ENCODE data around the gene FGFRL1.

Gene FGFRL1

DNA sequence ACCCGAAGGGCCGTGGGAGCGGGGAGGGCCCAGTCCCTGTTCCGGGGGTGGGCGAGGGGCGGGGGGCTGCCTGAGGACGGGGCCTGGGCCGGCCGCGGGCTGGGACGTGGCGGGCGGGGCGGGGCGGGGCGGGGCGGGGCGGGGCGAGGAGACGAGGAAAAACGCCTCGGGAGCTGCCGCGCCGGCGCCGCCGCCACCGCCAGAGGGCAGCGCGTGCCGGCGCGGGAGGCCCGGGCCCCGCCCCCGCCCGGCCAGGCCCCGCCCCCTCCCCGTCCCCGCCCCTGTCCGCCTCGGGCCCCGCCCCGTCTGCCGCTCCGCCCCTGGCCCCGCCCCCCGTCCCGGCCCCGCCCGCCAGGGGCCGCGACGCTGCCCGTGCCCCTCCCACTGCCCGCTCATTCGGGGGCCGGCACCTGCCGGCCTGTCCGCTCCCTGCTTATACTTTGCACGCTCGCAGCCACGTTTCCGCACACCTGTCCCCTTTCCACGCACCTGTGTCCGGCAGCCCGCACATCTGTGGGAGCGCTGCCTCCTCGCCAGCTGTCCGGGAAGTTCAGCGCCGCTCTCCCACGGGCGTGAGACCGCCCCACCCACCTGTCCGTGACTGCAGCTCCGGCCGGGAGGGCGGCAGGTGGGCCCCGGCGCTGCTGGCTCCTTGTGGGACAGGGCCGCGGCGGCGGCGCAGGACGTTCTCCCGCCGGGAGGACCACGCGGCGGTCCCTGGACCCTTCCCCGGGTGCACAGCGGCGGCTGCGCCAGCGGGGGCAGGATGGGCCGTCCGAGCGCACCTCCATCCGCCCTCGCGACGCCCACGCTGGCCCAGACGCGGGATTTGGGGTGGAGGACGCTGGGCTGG, 1.7 kb upstream of the FGFRL1 start:
- DNase-seq: no peak

DNA sequence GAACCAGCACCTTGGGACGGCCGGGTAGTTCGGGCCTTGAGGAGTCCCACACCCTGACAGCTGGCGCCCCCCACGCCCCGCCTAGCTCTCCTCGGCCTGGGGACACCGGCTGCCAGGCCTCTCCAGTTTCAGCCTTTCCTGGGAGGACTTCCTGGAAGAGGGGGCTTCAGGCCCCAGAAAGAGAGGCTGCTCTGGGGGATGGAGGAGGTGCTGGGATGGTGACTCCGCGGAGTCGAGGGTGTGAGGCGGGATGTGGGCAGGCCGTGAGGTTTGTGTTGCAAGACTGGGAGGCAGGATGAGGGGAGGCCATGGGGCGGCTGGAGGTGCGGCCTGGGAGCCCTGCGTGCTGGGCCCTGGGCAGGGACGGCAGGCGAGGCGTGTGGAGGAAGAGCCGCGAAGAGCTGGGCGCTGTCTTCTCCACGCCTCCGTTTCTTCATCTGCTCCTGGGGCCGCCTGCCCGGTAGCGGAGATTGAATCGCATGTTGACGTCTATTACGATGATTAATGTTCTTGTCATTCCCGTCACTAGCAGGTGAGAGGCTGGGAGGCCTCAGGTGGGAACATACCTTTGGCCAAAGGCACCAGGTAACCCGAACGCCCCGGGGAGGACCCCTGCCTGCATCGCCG, 918 bp upstream of the FGFRL1 start:
- DNase-seq: no peak

DNA sequence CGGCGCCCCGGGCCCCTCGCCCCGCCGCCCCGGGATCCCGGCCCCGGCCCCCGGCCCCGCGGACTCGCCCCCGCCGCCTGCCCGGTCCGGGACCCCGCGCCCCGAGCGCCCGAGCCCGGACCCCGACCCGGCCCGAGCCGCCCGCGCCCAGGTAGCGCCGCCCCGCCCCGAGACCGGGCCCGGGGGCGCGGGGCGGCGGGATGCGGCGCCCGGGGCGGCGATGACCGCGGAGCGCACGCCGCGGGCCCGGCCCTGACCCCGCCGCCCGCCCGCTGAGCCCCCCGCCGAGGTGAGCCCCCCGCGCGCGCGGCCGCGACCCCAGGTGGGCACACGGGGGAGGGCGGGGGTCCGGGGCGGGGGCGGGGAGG, 224 bp downstream of the FGFRL1 start:
- no peak for DNase-seq

DNA sequence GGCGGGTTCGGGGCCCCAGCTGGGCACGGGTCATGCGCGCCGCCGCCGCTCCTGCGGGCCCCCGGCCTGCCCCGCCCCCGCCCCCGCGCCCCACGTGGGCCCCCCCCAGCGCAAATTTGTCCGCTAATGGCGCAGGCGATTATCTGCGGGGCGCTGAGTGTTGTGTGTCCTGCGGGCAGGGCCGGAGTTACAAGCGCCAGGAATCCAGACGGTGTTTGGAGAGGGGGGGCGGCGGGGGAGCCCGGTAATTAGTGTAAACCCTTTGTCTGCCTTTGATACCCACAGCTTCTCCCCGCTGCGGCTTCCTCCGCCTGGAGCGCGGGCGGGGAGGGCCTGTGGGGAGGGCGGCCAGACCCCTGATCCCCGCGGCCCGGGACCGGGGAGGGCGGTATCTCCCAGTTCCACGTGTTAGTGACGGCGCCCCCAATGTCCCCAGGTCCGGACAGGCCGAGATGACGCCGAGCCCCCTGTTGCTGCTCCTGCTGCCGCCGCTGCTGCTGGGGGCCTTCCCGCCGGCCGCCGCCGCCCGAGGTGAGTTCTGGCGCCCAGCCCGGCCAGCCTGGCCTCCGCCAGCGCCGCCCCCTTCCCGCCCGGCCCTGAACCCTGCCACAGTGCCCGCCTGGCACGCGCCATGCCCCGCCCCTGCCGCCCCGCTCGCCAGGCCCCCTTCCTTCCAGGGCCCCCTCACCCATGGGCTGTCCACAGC, 761 bp downstream of the FGFRL1 start:
- DNase-seq: no peak

DNA sequence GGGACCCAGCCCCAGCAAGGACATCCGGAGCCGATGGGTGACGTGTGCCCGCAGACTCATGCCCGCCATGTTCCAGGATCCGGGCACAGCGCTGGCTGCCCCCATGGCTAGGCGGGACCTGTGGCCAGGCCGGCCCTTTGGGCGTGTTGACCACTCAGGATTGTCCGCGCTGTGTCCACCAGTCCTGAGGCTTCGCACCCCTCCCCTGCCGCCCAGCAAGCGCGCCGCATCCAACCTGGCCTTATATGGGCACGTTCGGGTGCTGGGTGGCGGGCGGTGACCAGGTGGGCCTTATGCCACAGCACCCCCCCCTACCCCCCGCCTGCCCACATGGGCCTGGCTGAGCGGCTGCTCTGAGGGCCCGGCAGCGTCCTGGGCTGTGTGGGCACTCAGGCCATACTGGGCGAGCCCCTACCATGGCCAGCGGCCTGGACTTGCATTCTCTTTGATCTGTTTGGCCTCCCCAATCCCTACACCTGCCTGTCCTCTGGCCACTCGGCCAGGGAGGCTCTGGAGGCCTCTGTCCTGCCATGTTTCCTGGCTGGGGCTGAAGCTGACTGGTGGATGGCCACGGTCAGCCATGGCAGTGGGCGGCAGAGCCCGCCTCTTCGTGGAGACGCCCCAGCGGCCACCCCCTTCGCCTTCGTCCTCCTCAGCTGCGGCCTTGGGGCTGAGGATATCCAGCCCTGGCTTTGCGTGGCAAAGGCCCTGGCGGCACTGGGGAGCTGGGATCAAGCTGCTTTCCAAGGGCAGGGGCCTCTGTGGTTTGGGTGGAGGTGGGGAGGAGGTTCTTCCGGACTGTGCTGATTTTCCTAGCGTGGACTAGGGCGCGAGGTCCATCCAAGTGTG, 2.0 kb downstream of the FGFRL1 start:
- no peak for DNase-seq

DNA sequence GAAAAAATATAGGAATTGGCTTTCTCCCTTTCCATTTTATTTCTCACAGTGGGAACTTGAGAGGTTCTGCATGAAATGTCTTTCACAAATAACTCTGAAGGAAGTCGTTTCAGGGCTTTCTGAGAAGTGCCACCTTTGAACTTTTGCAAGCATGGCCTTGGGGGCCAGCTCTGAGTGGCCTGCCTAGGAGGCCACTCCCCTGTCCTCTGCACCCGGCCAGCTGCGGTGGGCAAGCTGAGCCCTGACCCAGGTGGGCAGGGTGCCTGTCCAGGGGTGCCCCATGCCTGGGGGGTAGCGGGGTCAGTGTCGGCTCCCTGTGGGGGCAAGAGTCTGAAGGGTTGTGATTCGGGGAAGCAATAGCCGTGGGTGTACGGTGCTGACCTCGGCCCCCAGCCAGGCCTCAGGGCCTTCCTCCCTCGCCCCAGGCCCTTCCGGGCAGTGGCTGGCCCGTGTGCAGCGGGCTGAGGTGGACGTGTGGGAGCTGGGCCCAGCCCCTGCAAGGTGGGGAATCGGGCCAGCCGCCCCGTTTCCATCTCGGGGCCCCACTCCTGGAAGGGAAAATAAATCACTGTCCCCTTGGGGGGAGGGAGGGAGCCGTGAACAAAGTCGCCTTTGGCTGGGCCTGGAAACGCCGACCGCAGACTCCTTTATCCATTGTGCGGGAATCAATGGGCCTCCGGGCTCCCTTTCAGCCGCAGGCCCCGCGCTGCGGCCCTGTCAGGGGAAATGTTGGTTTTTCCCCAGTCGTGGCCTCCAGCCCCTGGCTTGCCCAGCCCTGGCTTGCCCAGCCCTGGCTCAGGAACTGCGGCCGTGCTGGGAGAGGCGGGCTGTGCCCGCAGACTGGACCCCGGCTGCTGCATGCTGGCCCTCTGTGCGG, 3.1 kb downstream of the FGFRL1 start:
- DNase-seq: no peak

DNA sequence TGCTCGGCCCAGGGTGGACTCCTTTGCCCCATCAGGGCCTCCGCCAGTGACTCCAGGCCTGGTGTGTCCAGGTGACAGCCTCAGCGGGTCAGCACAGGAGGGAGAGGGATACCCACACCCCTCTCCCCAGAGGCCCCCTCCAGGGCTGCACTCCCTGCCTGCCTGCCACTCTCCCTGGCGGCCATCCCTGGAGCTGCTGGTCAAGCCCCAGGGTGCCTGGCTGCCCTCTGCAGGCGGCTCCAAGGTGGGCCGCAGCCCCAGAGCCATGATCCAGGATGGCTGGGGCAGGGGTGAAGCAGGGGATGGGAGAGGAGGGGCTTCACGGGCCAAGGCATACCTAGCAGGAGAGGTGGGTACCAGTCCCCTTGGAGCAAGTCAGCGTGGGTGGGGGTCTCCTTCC, 3.8 kb downstream of the FGFRL1 start:
- no peak for DNase-seq

DNA sequence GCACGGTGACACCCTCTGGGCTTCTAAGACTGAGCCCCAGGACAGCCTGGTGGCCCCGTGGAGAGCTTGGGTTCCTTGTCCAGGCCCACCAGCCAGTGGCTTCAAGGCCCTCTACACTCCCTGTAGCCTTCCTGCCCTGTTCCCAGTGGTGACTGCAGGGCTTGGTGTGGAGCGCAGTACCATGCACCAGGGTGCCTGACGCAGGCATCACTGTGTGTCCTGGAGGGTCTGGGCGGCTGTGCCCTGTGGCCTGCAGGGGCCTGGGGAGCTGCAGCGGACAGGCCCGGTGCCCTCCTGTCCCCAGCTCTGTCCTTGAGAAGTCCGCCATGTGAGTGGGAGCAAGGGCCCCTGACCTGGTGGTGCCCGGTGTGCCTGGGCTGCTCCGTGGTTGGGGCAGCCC, 4.3 kb downstream of the FGFRL1 start:
- DNase-seq: no peak

DNA sequence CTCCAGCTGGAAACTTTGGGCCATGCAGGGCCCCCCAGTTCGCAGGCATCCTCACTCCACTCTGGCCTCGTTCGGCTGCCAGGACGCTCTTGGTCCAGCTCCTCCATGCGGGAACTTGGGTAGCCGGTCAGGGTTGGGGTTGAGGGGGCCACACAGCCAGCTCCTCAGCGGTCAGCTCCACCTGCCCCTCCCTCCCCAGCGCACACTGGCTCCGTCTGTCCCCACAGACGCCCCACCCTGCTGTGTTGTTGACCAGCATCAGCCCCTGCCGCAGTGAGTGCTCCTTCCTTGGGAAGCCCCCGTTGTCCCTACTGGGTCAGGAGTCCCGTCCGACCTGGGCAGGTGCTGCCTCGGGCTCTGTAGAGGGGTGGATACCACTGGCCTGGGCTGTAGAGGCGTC, 5.8 kb downstream of the FGFRL1 start:
- no peak for DNase-seq

DNA sequence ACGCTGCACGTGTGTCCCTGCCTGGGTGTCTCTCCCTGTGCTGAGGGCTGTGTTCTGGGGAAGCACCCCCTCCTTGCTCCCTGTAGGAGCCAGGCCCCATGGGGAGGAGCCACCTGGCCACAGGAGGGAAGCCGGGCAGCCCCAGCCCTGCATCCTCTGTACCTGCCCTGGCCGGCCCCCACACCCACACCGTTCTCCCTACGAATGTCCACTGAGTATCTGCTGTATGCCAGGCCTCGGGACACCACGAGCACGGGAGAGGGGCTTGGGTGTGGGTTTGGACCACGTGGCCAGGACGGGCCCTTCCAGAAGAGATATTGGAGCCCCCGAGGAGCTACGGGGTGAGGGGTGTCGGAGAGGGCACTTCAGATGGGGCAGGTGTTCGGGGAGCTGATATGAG, 6.3 kb downstream of the FGFRL1 start:
- no peak for DNase-seq

DNA sequence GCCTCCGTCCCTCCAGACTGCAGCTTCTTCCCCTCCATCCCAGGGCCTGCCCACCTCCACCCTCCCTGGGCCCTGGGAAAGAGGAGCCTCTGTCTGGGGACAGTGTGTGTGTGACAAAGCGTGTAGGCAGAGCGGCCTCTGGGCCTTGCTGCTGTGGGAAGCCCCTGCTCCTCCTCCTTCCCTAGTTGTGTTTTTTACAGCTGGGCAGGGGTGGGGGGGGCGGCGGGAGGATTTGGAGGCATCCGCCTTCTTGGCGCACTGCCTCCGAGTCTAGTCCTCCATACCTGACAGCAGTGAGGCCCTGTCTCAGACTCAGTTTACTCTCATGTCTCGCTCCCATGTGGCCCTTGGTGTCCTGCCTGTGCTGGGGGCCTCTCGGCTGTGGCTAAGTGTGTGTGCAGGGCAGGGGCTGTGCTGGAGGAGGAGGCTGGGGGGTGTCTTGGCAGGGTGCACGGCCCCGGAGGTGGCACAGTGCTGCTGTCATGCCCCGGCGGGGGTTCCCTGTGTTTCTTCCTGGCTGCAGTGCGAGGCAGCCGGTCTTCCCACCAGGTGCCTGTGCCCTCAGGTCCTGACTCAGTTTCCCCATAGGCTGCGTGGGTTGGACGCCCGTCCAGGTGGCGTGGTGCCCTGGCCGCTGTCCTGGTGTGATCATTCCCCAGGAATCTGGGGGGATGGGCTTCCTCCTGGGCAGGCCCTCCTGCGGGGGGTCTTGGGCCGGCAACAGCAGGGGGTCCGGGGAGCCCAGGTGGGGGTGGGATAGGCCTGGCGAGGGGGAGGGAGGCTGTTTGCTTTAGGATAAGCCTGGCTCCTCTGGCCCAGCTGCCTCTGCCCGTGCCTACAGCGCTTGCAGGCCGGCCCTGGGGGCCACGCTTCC, 7.0 kb downstream of the FGFRL1 start:
- DNase-seq: no peak

DNA sequence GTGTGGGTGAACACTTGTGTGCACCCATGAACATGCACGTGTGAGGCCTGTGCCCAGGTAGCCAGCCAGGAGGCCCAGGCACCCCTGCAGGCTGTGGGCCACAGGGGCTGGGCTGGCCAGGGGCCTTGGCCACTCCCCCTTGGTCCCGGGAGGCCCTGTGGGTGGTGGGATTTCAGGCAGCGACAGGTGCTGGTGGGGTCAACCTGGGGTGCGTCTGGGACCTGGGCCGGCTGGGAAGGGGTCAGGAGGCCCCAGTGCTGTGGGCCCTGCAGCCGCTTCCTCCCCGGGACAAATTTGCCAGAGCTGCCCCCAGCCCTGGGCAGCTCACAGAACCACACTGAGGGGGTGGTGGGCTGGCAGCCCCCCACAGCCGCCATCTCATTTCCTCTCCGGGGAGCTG, 7.9 kb downstream of the FGFRL1 start:
- no peak for DNase-seq

DNA sequence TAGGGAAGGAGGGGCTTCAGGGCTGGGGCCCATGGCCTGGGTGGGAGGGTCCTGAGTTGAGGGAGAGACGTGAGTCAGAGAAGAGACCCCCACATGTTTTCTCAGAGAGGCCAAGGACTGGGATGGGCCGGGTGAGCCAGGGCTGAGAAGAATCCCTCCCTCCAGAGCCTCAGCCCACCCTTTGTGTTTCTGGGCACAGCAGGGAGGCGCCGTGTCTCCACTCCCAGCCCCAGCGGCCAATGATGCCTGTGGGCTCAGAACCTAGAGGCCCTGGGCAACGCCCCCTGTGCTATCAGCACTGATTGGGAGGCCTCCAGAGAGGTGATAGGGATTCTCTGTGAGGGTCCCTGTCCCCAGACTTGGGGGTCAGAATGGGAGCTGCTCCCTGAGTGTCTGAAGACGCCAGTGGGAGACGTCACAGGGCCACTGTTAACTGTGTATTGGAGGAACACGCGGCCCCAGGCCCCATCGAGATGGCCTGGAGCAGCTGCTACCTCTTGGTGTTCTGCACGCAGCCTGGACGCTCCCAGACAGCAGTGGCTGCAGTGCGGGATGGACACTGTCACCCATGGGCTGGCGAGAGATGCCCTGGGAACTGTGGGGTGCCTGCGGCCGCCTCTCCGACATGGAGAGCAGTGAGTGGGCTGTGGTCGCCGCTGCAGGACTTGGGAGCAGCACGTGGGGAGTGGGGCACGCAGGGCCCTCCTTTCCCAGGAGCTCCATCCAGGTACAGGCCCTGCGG, 8.5 kb downstream of the FGFRL1 start:
- DNase-seq: no peak

DNA sequence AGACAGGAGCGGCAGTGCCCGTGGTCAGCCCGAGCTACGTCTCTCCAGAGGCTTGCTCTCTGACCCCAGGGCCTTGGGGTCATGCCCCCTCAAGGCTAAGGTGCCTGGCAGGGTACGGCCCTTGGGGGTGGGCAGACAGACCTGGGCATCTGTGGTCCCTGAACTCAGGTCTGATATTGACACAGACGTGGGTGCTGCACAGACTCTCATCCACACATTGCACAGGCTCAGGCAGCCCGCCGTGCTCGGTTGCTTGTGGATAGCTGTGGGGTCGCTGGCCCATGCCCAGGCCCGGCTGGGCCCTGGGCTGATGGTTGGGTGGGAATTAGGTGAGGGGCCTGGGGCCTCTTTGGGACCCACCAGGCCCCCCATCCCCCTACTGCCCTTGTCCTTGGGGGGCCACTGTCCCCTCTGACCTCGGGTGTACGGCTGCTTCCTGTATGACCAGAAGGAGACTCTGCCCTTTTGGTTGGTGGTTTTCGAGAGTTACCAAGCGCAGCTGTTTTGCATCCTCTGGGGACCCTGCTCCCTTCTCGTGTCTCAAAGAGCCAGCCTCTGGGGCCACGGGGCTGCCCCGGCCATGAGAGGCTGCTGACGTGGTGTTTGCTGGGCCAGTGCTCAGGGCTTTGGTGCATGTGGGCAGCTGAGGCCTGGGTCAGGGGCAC, 10.1 kb downstream of the FGFRL1 start:
- no peak for DNase-seq

DNA sequence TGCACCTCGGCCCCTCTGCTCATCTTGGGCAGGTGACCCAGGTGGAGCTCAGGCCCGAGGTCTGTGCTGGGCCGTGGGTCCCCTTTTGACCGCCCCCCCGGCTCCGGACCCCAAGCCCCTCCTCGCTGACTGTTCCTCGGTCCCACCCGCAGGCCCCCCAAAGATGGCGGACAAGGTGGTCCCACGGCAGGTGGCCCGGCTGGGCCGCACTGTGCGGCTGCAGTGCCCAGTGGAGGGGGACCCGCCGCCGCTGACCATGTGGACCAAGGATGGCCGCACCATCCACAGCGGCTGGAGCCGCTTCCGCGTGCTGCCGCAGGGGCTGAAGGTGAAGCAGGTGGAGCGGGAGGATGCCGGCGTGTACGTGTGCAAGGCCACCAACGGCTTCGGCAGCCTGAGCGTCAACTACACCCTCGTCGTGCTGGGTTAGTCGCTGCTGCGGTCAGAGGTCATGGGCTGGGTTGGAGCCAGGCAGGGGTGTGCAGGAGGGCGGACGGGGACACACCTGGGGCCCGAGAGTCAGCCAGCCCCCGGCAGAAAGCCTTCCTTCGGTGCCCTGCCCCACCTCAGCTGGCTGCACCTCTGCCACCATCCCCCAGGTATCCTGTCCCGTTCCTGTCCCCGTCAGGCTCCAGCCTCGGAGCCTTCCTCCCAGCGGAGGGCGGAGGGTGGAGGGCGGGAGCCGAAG, 10.8 kb downstream of the FGFRL1 start:
- DNase-seq: no peak

DNA sequence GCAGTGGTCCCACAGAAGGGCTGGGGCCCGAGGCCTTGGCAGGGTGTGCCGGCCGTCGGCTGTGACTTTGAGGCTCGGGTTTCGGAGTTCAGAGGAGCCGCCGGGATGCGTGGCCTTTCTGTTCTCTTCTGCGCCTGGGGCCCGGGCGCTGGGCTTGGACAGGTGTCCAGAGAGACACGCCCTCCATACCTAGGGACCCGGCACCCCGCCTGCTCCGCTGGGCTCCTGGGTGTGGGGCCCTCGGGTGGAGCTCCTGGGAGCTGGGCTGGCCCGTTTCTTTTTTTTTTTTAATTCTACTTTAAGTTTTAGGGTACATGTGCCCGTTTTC, 11.3 kb downstream of the FGFRL1 start:
- DNase-seq: no peak

DNA sequence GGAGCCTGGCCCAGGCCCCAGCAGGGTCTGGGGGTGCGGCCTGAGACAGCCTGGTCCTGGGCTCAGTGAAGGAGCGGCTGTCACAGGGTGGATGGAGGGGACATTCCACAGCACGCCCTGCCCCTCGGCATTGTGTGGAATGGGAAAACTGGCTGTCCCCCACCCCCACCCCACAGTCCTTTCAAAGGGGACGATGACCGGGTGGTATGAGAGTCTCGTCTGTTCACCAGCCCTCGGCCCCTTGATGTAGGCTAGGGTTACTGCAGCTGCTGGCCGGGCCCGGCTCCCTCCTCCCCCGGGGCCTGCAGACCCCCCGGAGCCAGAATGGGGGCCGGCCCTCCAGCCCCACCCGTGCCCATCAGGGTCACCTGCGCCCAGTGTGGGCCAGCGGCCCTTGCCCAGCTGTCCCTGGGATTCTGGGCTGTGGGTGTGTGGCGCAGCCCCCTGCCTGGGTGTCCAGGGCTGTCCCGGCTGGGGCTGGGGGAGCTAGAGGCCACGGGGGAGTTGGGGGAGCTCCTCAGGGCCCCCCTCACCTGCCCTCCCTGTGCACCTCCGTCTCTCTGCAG, 11.7 kb downstream of the FGFRL1 start:
- DNase-seq: no peak

DNA sequence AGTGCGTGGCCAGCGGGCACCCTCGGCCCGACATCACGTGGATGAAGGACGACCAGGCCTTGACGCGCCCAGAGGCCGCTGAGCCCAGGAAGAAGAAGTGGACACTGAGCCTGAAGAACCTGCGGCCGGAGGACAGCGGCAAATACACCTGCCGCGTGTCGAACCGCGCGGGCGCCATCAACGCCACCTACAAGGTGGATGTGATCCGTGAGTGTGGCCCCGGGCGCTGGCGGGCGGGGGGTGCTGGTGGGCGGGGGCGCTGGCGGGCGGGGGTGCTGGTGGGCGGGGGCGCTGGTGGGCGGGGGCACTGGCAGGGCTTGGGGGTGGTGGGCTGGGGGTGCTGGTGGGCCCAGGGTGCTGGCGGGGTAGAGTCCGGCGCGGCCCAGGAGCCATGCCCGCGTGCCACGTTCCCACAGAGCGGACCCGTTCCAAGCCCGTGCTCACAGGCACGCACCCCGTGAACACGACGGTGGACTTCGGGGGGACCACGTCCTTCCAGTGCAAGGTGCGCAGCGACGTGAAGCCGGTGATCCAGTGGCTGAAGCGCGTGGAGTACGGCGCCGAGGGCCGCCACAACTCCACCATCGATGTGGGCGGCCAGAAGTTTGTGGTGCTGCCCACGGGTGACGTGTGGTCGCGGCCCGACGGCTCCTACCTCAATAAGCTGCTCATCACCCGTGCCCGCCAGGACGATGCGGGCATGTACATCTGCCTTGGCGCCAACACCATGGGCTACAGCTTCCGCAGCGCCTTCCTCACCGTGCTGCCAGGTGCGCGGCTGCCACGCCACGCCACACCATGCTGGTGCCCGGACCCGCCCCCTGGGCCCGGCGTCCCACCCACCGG, 12.7 kb downstream of the FGFRL1 start:
- DNase-seq: no peak
